Hepatocyte (in vitro differentiated cells): Measurements from ENCODE around the gene MACROH2A2. TPM values are rescaled to one million over a fixed set of nuclear protein-coding genes. Genes with fewer than 3 reads are reported as not detected.

Source experiments
- DNase-seq: peaks from one replicate; pipeline ENCODE4 v3.0.0-alpha.2; 2016; ENCODE audit warnings: low spot score
- H2AFZ ChIP-seq: fragments of 200-600 bp; sonication (generic); 2 replicates; pipeline ENCODE4 v1.6.0; 2016; ENCODE audit warnings: antibody characterized with exemption, mild to moderate bottlenecking
- H3K27ac ChIP-seq: fragments of 200-600 bp; sonication (generic); 2 replicates; pipeline ENCODE4 v1.5.1; 2016; ENCODE audit warnings: mild to moderate bottlenecking
- H3K27me3 ChIP-seq: fragments of 200-600 bp; sonication (generic); 2 replicates; pipeline ENCODE4 v1.6.1; 2016
- H3K36me3 ChIP-seq: fragments of 200-600 bp; sonication (generic); replicated peaks from 2 replicates; pipeline ENCODE4 v1.5.1; 2016; ENCODE audit warnings: low read depth; ENCODE audit not compliant: insufficient read depth
- H3K4me1 ChIP-seq: fragments of 200-600 bp; sonication (generic); 2 replicates; pipeline ENCODE4 v1.5.1; 2016; ENCODE audit warnings: mild to moderate bottlenecking, moderate library complexity; ENCODE audit not compliant: insufficient read depth
- H3K4me2 ChIP-seq: fragments of 200-600 bp; sonication (generic); 2 replicates; pipeline ENCODE4 v1.6.0; 2016
- H3K4me3 ChIP-seq: fragments of 200-600 bp; sonication (generic); 2 replicates; pipeline ENCODE4 v1.5.1; 2016; ENCODE audit warnings: mild to moderate bottlenecking
- H3K79me2 ChIP-seq: fragments of 200-600 bp; sonication (generic); 2 replicates; pipeline ENCODE4 v1.6.0; 2017; ENCODE audit warnings: mild to moderate bottlenecking
- H3K9me2 ChIP-seq: fragments of 200-600 bp; sonication (generic); replicated peaks from 2 replicates; pipeline ENCODE4 v1.6.0; 2017; ENCODE audit warnings: mild to moderate bottlenecking; ENCODE audit not compliant: insufficient read depth
- H3K9me3 ChIP-seq: fragments of 200-600 bp; sonication (generic); 2 replicates; pipeline ENCODE4 v1.5.1; 2016; ENCODE audit warnings: low read depth, mild to moderate bottlenecking
- H4K20me1 ChIP-seq: fragments of 200-600 bp; sonication (generic); 2 replicates; pipeline ENCODE4 v1.6.0; 2016; ENCODE audit warnings: mild to moderate bottlenecking; ENCODE audit not compliant: insufficient read depth, poor library complexity, severe bottlenecking
- EZH2 ChIP-seq: fragments of 200-600 bp; sonication (generic); IDR thresholded peaks from 2 replicates; pipeline ENCODE4 v1.6.1; 2016; ENCODE audit warnings: antibody characterized with exemption, mild to moderate bottlenecking, borderline replicate concordance
- EZH2phosphoT487 ChIP-seq: fragments of 200-600 bp; sonication (generic); IDR thresholded peaks from one replicate; pipeline ENCODE4 v1.6.1; 2018; ENCODE audit warnings: antibody characterized with exemption, mild to moderate bottlenecking, low read depth, moderate library complexity; ENCODE audit not compliant: unreplicated experiment, severe bottlenecking
- WGBS: methylation state at CpG from one replicate; pipeline ENCODE4 v1.1.6; 2016; ENCODE audit warnings: low lambda C conversion rate; ENCODE audit errors: missing lambda C conversion rate; 5-methylcytosine and 5-hydroxymethylcytosine counted together
- polyA plus RNA-seq: library from polyadenylated mRNA; unstranded; fragments of >200 nt; fragmentation: Nextera tagmentation; extraction: Ambion mirVana; gene quantifications from 2 replicates; pipeline ENCODE4 v1.2.1, GENCODE V29; 2016
- total RNA-seq: library from RNA; depleted of rRNA; stranded (reverse); fragments of >200 nt; gene quantifications from 2 replicates; pipeline ENCODE4 v1.2.3, GENCODE V29; 2014
- TF ChIP-seq, protein P1 (sequence below): fragments of 200-600 bp; sonication (generic); IDR thresholded peaks from 2 replicates; pipeline ENCODE4 v1.5.1; 2016; ENCODE audit warnings: antibody characterized with exemption, mild to moderate bottlenecking; ENCODE audit not compliant: poor library complexity

Gene MACROH2A2
- total and polyA plus RNA-seq, 2 experiments from 2014 or later, result 45.7 to 47.2 TPM

- Histone ChIP-seq H2AFZ (no peak overlapping the region), H3K27me3 (no peaks in the 10 kb centered on the region), H3K27ac (no peak overlapping the region), H3K9me3 (no peaks in the 10 kb centered on the region), H3K79me2 (peaks cover 8% of the 10 kb centered on the region), H4K20me1 (no peaks in the 10 kb centered on the region), H3K36me3 (no peaks in the 10 kb centered on the region), H3K4me1 (peaks cover 6% of the 10 kb centered on the region), H3K9me2 (no peaks in the 10 kb centered on the region), H3K4me3 (no peak overlapping the region), H3K4me2 (no peak overlapping the region)
- 88% methylated on average over 9 of the region's 9 CpGs for WGBS
- TF ChIP-seq EZH2phosphoT487 (no peak), EZH2 (no peak)
- TF ChIP-seq, protein P1, sequence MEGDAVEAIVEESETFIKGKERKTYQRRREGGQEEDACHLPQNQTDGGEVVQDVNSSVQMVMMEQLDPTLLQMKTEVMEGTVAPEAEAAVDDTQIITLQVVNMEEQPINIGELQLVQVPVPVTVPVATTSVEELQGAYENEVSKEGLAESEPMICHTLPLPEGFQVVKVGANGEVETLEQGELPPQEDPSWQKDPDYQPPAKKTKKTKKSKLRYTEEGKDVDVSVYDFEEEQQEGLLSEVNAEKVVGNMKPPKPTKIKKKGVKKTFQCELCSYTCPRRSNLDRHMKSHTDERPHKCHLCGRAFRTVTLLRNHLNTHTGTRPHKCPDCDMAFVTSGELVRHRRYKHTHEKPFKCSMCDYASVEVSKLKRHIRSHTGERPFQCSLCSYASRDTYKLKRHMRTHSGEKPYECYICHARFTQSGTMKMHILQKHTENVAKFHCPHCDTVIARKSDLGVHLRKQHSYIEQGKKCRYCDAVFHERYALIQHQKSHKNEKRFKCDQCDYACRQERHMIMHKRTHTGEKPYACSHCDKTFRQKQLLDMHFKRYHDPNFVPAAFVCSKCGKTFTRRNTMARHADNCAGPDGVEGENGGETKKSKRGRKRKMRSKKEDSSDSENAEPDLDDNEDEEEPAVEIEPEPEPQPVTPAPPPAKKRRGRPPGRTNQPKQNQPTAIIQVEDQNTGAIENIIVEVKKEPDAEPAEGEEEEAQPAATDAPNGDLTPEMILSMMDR, result no peak
- DNase-seq, result no peak
Measured at GRCh38 chr10:70137135-70137534, 84.5 kb downstream of the MACROH2A2 start.

GRCh38 chr10:70137927-70138883 is 85.6 kb downstream of the MACROH2A2 start:
- peaks cover 15% of the 10 kb centered on the region for H3K79me2 ChIP-seq
- H3K4me3 ChIP-seq, result no peak overlapping the region
- no peak overlapping the region for H3K4me2 ChIP-seq
- H3K9me2 ChIP-seq, result no peaks in the 10 kb centered on the region
- H3K4me1 ChIP-seq, result peaks cover 3% of the 10 kb centered on the region
- H3K27me3 ChIP-seq, result no peaks in the 10 kb centered on the region
- no peak overlapping the region for H2AFZ ChIP-seq
- no peaks in the 10 kb centered on the region for H4K20me1 ChIP-seq
- H3K36me3 ChIP-seq, result no peaks in the 10 kb centered on the region
- DNase-seq, result no peak
- TF ChIP-seq, protein P1, result no peak
- TF ChIP-seq EZH2phosphoT487 (no peak), EZH2 (no peak)
- WGBS, result 97% methylated on average over 14 of the region's 14 CpGs
- H3K27ac ChIP-seq, result no peak overlapping the region
- no peaks in the 10 kb centered on the region for H3K9me3 ChIP-seq

GRCh38 chr10:70139151-70139996 is 86.7 kb downstream of the MACROH2A2 start:
- Histone ChIP-seq H3K27ac (no peak overlapping the region), H3K36me3 (no peaks in the 10 kb centered on the region), H3K4me1 (no peaks in the 10 kb centered on the region), H3K4me2 (no peak overlapping the region), H3K9me2 (no peaks in the 10 kb centered on the region), H4K20me1 (no peaks in the 10 kb centered on the region), H3K4me3 (no peak overlapping the region), H3K9me3 (no peaks in the 10 kb centered on the region), H2AFZ (no peak overlapping the region), H3K27me3 (no peaks in the 10 kb centered on the region), H3K79me2 (peaks cover 26% of the 10 kb centered on the region)
- TF ChIP-seq EZH2phosphoT487 (no peak), EZH2 (no peak)
- TF ChIP-seq, protein P1, result no peak
- DNase-seq, result no peak
- WGBS, result 84% methylated on average over 11 of the region's 11 CpGs
